Non-pigmented ciliary epithelial cell (primary cell): ENCODE data around the gene IKZF2.
"Not testable (repeated sequence)": the region's sequence is repeated elsewhere in the genome, so short reads cannot be mapped to it uniquely, and the experiment has no call there.

Experiments
- DNase-seq: peaks from one replicate; pipeline ENCODE4 v3.0.0-alpha.2; 2010; ENCODE audit warnings: low read depth

The IKZF2 gene

DNA sequence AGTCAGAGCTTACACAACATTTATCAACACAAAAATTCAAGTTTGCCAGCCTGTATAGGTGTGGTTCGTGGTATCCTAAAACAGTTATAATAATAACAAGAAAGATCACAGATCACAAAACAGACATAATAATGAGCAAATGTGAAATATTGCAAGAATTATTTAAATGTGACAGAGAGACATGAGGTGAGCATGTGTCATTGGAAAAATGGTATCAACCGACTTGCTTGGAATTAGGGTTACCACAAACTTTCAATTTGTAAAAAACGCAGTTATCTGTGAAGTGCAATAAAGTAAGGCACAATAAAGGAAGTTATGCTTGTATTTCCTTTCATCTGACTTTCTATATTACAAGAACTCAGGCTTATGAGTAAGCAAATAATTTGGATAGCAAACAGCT lies 116.8 kb downstream of the IKZF2 start:
- DNase-seq = no peak

DNA sequence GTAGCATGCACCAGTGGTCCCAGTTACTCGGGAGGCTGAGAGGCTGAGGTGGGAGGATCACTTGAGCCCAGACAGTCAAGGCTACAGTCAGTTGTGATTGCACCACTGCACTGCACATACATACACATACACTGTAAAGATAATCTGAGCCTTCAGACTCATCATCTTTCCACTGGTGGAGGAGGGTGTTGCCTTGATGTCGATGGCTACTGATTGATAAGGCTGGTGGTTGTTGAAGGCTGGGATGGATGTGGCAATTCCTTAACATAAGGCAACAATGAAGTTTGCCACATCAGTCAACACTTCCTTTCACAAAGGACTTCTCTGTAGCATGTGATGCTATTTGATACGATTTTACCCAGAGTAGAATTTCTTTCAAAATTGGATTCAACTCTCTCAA lies 118.8 kb downstream of the IKZF2 start:
- no peak for DNase-seq

DNA sequence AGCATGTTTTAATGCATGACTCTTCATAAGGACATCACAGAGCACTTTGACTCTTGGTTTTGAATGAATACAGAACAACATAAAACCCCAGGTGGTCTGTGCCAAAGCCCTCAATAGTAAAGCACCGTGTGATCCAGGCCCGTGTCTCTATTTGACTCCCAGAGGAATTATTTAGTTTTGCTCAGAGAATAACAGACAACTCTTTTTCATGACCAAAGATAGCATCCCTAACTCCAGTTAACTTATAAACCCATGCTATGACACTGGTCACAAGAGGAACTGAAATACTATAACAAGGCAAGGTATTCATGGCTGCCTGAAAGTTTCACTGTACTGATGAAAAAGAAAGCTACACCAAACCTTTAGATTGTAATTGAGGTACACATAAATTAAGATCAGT lies 128.4 kb downstream of the IKZF2 start:
- DNase-seq = no peak

DNA sequence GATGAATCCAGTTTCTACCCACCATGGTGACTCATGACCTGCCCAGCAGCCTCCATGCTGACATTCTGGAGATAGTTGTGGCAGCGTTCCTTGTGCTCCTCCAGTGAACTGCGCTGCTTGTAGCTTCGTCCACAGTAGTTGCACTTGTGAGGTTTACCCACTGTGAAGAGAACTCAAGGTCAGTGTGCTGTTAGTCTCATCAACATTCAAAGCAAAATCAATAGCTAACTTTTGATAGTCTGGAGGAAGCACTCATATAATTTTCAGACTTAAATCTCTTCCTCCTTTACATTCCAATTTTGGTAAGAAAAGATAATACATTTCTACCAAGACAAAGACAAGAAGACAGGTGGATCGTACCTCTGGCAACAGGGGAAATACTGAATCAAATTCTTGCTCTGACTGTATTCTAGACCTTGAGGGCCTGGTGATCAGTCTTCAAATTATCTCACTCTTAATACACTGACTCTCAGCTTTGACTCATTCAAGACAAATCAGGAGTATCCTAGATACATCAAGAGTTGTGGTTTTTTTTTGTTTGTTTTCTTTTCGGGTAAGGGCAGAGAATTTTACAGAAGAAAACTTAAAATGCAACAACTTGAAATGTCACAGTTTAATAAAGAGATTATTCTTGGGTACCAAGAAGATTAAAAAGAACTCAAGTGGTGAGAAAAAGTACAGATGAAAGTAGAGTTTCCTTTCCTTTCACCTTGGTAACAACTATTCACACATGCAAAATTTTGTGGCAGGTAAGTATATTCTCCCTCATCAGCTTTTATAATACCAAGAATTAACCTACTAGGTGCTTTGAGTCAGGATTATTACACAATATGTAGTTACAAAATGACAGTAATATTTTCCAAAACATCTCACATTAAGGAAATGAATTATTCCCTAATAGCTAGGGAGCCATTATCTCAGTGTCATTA lies 129.2 kb downstream of the IKZF2 start:
- peak; percentile 80 for DNase-seq

DNA sequence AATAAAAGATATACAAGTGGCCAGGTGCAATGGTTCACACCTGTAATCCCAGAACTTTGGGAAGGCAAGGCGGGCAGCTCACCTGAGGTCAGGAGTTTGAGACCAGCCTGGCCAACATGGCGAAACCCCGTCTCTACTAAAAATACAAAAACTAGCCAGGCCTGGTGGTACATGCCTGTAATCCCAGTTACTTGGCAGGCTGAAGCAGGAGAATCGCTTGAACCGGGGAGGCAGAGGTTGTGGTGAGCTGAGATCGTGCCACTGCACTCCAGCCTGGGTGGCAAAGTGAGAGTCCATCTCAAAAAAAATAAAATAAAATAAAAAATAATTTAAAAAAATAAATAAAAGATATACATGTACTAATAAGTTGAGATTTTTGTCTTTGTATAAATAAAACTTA lies 130.5 kb downstream of the IKZF2 start:
- not testable (repeated sequence) for DNase-seq

DNA sequence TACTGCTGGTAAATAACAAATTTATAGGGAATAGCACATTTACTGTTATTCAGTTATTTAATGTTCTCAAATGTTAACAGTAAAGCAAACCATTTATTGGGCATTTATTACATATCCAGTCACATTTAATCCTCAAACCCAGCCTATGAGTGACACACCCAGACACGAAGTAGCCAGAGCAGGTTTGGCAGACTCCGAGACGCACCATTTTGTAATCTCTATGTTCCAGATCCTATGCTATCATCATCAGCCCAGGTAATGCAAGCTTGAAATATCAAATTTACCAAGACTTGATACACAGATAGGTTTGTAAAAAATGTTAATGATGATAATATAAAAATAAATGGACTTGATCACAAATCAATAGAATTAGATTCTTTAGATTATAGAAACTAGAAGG lies 131.1 kb downstream of the IKZF2 start:
- no peak for DNase-seq

DNA sequence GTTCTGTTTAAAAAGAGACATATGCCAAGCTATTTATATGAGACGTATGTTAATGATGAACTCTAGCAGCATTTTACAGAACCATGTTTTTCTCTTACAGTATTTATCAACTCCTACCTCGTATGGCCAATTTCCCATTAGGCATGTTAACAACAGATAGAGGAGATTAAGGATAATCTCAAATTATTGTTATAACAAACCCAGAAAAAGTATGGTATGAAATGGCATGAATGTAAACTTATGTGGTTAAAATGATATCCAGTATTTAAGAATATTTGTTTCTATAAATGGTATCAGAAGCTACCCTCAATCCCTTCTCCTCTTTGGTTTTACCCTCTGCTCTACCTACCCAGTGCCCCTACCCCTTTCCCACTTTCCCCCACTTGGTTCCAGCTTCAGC lies 132.0 kb downstream of the IKZF2 start:
- DNase-seq = no peak

DNA sequence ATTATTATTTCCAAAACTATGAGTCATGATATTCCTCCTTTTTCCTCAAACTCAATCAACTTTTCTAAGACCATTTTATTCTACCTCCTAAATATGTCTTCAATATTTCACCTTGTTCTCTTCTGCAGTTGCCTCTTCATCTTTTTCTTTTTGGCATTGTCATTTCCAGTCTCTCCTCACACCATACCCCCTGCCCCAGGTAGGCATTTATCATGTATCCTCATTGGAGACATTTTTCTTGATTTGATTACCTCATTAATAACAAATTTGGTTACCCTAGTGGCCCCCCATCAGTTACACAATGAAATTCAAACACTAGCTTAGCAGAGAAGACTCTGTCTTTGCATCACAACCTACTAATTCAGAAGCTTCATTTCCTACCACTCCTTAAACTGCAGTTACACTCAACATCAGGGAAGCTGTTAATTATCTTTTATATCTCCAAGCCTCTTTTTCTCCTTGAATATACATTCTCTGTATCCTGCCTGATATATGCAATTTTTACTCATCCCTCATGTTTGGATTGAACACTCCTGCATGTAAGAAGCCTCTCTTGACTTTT lies 133.0 kb downstream of the IKZF2 start:
- DNase-seq = no peak

DNA sequence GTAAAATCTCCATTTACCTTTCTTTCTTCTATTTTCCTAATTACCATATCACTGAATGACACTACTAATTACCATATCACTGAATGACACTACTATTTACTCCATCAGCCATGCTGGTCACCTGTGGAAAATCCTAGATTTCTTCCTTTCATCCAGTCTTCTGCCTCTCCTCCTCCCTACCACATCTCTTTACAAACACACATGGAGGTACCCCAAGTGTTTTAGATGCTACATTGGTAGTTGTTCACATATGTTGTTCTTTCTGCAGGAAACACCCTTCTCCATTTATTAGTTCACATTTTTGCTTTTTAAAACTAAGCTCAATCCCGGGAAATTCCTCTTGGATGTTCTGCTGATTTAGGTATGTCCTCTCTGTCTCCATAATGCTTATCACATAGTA lies 134.0 kb downstream of the IKZF2 start:
- DNase-seq = no peak

DNA sequence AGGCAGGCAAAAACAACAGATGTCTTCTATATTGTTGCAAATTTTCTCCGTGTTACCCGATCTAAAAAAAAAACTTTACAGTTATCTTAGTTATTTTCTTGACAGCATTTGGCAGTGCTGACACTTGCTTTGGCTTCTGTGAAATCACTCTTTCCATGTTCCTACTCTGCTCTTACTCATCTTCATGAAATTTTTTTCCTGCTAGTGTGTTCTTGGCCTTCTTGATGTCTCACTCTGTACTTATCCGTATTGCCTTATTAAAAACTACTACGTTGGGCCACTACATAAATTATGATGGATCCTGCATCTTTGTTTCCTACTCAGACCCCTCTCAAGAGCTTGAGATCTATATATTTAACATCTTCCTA lies 134.4 kb downstream of the IKZF2 start:
- no peak for DNase-seq

DNA sequence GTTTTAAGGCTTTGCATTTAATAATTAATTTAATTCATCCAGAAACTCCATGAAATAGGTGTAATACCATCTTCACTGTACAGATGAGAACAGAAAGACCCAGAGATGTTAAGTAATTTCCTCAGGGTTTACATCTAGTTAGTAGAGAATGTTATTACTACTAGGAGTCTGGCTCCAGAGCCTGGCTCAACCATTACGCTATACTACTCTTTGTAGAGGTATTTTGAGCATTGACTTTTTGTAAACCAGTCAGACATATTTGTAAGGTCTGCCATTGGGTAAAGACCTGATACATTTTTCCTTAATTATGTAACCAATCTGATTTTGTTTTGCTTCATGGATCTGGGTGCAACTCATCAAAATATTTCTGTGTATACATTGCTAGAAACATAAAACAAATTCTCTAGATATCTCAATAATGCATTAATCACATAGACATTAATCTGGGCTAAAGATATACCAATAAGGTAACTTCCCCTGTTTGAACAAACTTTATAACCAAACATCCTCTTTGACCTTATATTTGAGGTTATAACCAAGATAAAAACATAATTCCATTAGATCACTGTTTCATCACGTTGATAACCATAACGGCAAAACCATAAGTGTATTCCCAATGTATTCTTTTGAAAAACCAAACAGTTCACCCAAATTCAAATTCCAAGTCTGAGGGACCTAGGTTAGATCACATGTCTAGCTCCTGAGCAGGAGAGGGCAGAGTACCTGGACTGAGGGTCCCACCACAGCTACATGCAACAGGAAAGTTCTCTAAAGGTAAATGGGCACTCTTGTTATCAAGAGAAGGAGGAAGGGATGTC lies 135.0 kb downstream of the IKZF2 start:
- DNase-seq = no peak

DNA sequence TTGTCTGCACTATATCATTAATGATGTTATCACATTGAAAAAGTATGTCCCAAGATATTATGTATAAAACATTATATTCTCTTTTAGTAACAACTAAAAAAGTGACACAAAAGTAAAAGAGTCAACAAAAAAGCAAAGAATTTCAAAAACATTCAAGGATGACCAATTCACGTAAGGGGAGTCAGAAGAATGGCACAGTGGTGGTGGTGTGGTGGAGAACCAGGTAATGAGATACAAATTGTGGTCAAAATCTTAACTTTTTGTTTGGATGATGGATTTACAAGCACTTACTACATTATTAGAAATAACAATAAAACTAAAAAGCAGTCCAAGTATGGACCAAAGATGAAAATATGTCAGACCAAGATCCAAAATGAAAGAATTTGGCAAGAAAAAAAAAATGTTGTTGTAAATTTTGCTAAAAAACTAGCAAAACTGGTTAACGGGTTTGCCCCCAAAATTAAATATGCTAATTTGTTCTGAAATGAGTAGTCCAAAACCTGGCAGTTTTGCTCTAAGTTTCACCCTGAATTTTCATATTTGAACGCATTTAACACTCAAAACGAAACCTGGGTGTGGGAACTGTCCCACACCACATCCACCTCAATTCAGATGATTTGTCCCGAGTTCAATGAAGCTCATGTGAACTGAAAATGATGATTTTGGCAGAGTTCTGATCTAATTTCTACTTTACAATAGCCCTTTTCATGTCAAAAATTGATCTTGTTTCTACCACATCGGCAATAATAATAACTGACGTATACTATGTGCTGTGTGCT lies 135.8 kb downstream of the IKZF2 start:
- no peak for DNase-seq

DNA sequence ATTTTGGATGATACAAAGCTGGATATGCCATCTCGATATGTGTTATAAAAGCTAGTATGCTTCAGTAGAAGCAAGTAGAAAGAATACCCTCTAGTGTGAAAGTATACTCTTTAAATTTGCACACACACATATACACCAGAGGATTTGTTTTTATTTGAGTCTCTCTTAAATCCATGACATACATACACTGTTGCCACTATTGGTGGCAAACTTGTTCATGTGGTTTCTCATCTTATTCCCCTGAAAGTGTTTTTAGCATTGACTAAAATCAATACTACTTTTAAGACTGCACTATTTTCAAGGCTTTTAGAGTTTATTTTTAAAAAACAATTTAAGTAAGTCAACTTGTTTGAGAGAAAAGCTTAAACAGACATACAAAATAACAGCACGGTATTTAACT lies 137.4 kb downstream of the IKZF2 start:
- no peak for DNase-seq

DNA sequence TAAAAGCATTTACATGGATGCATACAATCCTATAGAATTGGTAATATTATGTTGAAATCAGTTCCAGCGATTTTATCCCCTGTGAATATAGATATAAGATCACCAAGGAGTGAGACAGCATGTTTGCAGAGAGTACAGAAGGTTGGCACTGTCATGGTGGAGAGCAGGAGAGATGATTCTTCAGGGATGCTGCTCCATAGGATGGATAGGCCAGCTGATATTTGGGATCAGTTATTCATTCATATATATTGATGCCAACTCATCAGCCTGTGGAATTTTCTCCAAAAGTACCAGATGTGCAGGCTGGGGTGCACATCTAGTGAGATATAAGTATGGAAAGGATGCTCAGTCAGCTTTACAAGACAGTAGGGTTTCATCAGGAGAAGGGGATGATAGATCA lies 139.9 kb downstream of the IKZF2 start:
- no peak for DNase-seq

DNA sequence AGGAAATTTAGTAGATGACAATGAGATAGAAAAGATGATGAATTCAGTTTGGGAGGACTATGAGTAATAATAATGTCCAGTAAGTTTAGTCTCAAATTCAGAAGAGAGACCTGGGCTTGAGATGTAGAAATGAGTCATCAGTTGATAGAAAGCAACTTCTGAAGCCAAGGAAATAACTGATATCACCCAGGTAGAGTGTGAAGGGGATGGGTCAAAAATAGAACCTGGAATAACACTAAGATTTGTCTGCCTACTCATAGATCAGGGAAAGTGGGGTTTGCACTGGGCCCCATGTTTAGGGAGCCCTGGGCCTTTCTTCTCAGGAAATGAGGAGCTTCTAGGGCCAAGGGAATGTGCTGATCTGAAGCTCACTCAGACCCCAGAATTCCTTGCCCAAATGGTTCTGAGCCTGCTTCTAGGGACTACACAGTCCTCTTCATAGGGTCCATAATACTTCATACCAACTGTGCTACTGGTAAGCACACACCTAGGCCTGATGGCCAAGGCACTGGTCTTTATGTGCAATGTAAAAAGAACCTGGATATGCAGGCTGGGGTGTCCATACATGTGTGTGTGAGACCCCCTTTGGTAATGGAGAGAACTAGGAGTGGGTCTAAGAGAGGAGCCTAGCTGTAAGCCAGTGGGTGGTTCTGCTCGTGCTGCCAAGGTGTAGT lies 141.2 kb downstream of the IKZF2 start:
- DNase-seq = no peak

DNA sequence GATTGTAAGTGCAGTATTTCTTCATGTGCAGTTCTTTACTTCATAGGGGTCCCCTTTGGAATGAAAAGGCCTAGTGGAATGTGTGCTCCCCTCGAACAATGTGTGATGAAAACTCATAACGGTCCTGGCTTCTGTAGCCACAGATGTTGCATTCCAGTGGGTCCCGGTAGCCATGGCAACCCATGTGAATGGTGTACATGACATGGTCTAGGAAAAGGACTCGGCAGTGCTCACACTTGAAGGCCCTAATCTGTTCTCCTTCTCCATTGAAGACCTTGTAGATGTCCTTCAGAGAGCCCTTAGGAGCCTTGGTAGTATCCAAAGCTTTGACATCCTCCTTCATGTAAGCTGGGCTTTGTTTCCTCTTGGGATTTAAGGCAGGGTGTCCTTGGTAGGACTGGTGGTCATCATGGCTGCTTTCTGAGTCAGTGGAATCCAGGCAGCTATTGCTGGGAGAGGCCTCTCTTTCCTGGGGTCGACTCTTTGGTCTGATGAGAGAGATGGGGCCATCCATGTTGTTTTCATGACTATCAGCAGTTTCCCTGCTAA lies 144.0 kb downstream of the IKZF2 start:
- no peak for DNase-seq

DNA sequence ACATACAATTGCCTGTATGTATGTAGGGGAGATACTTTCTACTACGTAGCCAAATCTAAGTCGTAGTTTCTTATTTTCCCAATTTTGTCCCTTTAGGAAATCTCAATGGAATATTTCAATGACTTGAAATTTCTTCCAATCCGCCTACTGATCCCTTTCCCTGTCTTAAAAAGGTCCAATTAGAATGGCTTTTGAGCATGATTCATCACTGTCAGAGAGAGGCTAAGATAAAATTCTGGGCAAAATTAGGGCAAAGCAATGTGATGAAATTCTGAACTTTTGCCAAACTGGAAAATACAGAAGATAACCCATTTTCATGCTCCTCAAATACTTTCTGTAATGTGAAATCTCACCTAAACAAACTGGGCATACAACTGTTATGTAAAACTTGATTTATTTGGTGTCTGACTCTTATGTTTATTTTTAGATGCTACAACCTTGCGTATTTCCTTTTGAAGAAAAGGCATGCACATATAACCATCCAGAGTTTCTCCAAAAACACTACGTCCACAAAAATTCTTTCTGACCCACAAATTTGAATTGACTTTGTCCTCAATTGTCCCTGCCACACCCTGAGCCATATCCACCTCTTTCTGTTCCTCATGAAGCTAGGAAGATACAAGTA lies 147.1 kb downstream of the IKZF2 start:
- DNase-seq = no peak

DNA sequence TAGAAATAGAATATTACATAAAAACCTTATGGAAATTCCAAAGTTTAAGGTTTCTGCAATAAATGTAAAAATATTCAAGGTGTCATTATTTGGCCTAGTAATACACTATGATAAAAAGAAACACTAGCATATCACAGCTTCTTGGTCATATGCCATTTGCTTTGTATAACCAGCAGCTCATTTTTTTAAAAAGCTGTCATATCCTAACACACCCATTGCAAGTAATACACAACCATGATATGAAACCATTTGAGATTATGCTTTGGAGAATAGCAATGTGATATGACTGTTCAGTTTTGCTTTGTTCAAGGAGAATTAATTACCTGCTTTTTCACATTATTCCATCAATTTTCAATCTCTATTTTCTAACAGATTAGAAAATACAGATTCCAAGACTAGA lies 149.0 kb downstream of the IKZF2 start:
- no peak for DNase-seq

DNA sequence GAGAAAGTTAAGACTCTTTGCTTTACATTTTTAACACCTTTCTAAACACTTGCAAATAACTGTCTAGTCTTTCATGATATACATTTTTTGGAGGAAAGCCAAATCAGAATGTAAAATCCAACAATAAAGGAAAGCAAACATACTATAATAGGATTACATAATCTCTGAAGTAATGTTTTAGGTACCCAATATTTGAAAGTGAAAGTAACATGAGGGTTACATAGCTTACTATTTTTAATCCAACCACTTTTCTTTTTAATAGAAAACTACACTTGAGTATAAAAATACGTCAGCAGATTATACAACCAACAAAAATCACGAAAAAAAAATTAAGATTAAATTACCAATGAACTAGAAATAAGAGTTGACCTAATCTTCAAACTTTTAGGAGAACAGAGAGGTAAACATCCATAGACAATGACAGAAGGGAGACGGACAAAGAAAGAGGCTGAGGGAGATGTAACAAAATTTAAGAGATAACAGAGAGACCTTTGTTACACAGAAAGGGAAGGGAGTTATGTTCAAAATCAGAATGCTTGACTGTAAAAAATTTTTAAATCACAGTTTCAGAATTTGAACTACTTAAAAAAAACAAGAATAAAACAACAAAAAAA lies 150.0 kb downstream of the IKZF2 start:
- DNase-seq = no peak

DNA sequence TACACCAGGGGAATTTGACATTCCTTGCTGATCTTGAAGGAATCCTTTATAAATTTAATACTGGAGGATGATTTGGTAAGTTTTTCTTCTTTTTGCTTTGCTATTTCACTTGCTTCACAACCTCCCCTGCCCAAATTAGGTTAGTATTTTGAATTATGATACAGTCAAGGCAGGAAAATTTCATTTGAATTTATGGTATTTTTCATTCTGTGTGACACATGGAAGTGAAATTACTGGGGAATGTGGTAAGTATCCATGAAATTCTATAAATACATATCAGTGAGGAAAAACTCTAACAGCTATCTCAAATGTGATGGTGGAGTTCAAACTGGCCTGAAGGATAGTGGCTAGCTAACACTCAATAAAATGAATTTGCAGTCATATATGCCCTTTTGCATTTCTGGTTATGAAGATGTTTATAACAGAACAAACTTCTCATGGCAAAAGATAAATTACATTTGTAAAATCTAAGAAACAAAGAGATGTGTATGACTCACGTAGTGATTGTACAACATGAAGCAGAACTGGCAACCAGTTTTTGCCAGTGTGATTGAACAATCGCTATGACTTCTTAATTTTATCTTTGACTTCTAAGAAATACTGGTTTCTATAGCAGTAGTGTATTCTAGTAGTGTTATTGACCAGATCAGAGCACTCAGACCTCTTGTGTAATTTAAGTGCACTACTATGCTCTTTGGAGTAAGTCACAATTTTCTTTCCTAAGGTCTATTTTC lies 152.6 kb downstream of the IKZF2 start:
- DNase-seq = no peak
